H1 (cell line): Measurements from ENCODE around the gene SLC15A2. TPM values are rescaled to one million over a fixed set of nuclear protein-coding genes. Genes with fewer than 3 reads are reported as not detected.

Experiments
- CREB1 ChIP-seq: IDR thresholded peaks from 2 replicates; pipeline ENCODE4 v1.6.1; 2012; ENCODE audit warnings: inconsistent platforms
- GTF2F1 ChIP-seq: IDR thresholded peaks from 2 replicates; pipeline ENCODE4 v1.6.1; 2012; ENCODE audit warnings: low read depth, low read length, improper control_type of control experiment, borderline replicate concordance
- HDAC2 ChIP-seq, 2 experiments: fragments of 300-600 bp in 1 of 2; sonication (generic) in 1 of 2; IDR thresholded peaks; 2 replicates each; pipeline ENCODE4 v1.6.1; 2011 to 2012; ENCODE audit warnings: low read depth in 2 of 2, low read length in 2 of 2, mild to moderate bottlenecking in 2 of 2, moderate library complexity in 2 of 2, borderline replicate concordance in 1 of 2, inconsistent platforms in 1 of 2
- KDM4A ChIP-seq: IDR thresholded peaks from one replicate; pipeline ENCODE4 v1.7.1; 2012; ENCODE audit warnings: low read depth, mild to moderate bottlenecking, moderate library complexity, low read length, inconsistent platforms; ENCODE audit not compliant: severe bottlenecking
- RBBP5 ChIP-seq: IDR thresholded peaks from 2 replicates; pipeline ENCODE4 v1.7.1; 2012; ENCODE audit warnings: low read depth, mild to moderate bottlenecking, inconsistent platforms, low read length, moderate library complexity, borderline replicate concordance
- polyA plus RNA-seq, 7 experiments: library from polyadenylated mRNA; depleted of rRNA in 3 of 7; stranded (reverse) in 5 of 7; unstranded in 2 of 7; fragments of >200 nt in 5 of 7; fragments of 200-250 nt in 2 of 7; gene quantifications; 1 replicate in 5 of 7; 2 replicates in 1 of 7; 4 replicates in 1 of 7; pipeline versions ENCODE4 v1.2.1 to v1.2.3, GENCODE V29; 2011 to 2013; ENCODE audit warnings: missing spikeins in 2 of 7, mixed read lengths in 2 of 7
- total RNA-seq: library from RNA; stranded (reverse); fragmentation: NEBNext Ultra II Directional; extraction: Animal tissue kit (Norgen Biotek cat#: 25700); gene quantifications from 2 replicates; pipeline ENCODE4 v1.2.1, GENCODE V29; 2021
- TF ChIP-seq, protein P1 (sequence below): fragments of 300-600 bp; sonication (generic); IDR thresholded peaks from 2 replicates; pipeline ENCODE4 v1.7.1; 2012; ENCODE audit warnings: low read length, moderate library complexity, mild to moderate bottlenecking, inconsistent platforms; ENCODE audit not compliant: insufficient replicate concordance

Gene SLC15A2
- total and polyA plus RNA-seq, 2 of the 8 experiments (the other 6 are each of a cell fraction or from before 2014, with no cell fraction given) = 2.0 to 3.6 TPM

DNA sequence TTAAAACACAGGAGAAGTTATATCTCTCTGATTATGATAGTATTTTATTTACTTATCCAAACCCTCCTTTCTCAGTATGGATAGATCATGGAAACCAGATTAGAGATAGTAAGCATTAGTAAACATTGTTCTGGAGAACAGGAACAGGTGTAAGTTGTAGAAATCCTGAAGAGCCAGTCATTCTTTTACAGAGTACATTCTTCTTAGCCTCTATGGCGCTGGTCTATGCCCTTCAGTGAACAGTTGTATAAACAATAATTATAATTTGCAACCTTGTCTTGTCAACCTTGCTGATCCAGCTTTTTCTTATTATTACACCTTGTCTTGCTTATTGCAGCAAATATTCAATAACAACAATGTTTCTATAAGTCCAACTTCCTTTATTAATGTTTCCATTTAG, 47.4 kb downstream of the SLC15A2 start (continued):
- TF ChIP-seq, protein P1, sequence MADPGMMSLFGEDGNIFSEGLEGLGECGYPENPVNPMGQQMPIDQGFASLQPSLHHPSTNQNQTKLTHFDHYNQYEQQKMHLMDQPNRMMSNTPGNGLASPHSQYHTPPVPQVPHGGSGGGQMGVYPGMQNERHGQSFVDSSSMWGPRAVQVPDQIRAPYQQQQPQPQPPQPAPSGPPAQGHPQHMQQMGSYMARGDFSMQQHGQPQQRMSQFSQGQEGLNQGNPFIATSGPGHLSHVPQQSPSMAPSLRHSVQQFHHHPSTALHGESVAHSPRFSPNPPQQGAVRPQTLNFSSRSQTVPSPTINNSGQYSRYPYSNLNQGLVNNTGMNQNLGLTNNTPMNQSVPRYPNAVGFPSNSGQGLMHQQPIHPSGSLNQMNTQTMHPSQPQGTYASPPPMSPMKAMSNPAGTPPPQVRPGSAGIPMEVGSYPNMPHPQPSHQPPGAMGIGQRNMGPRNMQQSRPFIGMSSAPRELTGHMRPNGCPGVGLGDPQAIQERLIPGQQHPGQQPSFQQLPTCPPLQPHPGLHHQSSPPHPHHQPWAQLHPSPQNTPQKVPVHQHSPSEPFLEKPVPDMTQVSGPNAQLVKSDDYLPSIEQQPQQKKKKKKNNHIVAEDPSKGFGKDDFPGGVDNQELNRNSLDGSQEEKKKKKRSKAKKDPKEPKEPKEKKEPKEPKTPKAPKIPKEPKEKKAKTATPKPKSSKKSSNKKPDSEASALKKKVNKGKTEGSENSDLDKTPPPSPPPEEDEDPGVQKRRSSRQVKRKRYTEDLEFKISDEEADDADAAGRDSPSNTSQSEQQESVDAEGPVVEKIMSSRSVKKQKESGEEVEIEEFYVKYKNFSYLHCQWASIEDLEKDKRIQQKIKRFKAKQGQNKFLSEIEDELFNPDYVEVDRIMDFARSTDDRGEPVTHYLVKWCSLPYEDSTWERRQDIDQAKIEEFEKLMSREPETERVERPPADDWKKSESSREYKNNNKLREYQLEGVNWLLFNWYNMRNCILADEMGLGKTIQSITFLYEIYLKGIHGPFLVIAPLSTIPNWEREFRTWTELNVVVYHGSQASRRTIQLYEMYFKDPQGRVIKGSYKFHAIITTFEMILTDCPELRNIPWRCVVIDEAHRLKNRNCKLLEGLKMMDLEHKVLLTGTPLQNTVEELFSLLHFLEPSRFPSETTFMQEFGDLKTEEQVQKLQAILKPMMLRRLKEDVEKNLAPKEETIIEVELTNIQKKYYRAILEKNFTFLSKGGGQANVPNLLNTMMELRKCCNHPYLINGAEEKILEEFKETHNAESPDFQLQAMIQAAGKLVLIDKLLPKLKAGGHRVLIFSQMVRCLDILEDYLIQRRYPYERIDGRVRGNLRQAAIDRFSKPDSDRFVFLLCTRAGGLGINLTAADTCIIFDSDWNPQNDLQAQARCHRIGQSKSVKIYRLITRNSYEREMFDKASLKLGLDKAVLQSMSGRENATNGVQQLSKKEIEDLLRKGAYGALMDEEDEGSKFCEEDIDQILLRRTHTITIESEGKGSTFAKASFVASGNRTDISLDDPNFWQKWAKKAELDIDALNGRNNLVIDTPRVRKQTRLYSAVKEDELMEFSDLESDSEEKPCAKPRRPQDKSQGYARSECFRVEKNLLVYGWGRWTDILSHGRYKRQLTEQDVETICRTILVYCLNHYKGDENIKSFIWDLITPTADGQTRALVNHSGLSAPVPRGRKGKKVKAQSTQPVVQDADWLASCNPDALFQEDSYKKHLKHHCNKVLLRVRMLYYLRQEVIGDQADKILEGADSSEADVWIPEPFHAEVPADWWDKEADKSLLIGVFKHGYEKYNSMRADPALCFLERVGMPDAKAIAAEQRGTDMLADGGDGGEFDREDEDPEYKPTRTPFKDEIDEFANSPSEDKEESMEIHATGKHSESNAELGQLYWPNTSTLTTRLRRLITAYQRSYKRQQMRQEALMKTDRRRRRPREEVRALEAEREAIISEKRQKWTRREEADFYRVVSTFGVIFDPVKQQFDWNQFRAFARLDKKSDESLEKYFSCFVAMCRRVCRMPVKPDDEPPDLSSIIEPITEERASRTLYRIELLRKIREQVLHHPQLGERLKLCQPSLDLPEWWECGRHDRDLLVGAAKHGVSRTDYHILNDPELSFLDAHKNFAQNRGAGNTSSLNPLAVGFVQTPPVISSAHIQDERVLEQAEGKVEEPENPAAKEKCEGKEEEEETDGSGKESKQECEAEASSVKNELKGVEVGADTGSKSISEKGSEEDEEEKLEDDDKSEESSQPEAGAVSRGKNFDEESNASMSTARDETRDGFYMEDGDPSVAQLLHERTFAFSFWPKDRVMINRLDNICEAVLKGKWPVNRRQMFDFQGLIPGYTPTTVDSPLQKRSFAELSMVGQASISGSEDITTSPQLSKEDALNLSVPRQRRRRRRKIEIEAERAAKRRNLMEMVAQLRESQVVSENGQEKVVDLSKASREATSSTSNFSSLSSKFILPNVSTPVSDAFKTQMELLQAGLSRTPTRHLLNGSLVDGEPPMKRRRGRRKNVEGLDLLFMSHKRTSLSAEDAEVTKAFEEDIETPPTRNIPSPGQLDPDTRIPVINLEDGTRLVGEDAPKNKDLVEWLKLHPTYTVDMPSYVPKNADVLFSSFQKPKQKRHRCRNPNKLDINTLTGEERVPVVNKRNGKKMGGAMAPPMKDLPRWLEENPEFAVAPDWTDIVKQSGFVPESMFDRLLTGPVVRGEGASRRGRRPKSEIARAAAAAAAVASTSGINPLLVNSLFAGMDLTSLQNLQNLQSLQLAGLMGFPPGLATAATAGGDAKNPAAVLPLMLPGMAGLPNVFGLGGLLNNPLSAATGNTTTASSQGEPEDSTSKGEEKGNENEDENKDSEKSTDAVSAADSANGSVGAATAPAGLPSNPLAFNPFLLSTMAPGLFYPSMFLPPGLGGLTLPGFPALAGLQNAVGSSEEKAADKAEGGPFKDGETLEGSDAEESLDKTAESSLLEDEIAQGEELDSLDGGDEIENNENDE = no peak
- no peak for TF ChIP-seq KDM4A
- TF ChIP-seq CREB1 = no peak
- no peak for TF ChIP-seq GTF2F1
- TF ChIP-seq RBBP5 = no peak
- TF ChIP-seq HDAC2 (IDR thresholded peaks at IDR 0.05; ENCODE audit: borderline replicate concordance in 1 of 2, low read depth in 2 of 2, low read length in 2 of 2) = no peak
